H9 (cell line): Measurements from ENCODE around the gene CUL2. TPM values are rescaled to one million over a fixed set of nuclear protein-coding genes. Genes with fewer than 3 reads are reported as not detected.

Experiments
- DNase-seq: peaks from one replicate; pipeline ENCODE4 v3.0.0-alpha.2; 2017
- H2AFZ ChIP-seq: one replicate; pipeline ENCODE4 v1.6.1; 2013; ENCODE audit warnings: mild to moderate bottlenecking, low read length, control low read depth, moderate library complexity
- H2AK5ac ChIP-seq: 2 replicates; pipeline ENCODE4 v1.6.1; 2013; ENCODE audit warnings: low read length, control low read depth, mixed read lengths; ENCODE audit not compliant: insufficient read length
- H2BK120ac ChIP-seq: one replicate; pipeline ENCODE4 v1.6.1; 2013; ENCODE audit warnings: low read depth, mild to moderate bottlenecking, low read length, control low read depth, inconsistent platforms; ENCODE audit not compliant: poor library complexity, severe bottlenecking
- H2BK12ac ChIP-seq: 2 replicates; pipeline ENCODE4 v1.6.1; 2013; ENCODE audit warnings: low read length, control low read depth, mixed read lengths, low read depth; ENCODE audit not compliant: insufficient read length
- H2BK15ac ChIP-seq: 2 replicates; pipeline ENCODE4 v1.6.1; 2013; ENCODE audit warnings: low read depth, low read length, control low read depth
- H2BK20ac ChIP-seq: one replicate; pipeline ENCODE4 v1.6.1; 2013; ENCODE audit warnings: low read depth, mild to moderate bottlenecking, low read length, control low read depth, inconsistent platforms; ENCODE audit not compliant: poor library complexity, severe bottlenecking
- H2BK5ac ChIP-seq: 2 replicates; pipeline ENCODE4 v1.6.1; 2013; ENCODE audit warnings: low read length, control low read depth, mixed read lengths; ENCODE audit not compliant: insufficient read length
- H3K14ac ChIP-seq: 2 replicates; pipeline ENCODE4 v1.6.1; 2013; ENCODE audit warnings: low read length, control low read depth; ENCODE audit not compliant: insufficient read depth
- H3K18ac ChIP-seq: 2 replicates; pipeline ENCODE4 v1.6.1; 2013; ENCODE audit warnings: low read depth, mild to moderate bottlenecking, mixed read lengths, low read length, control low read depth; ENCODE audit not compliant: insufficient read length
- H3K23ac ChIP-seq: 2 replicates; pipeline ENCODE4 v1.6.1; 2013; ENCODE audit warnings: low read length, control low read depth, mixed read lengths, low read depth; ENCODE audit not compliant: insufficient read length
- H3K23me2 ChIP-seq: 2 replicates; pipeline ENCODE4 v1.6.1; 2013; ENCODE audit warnings: low read depth, mild to moderate bottlenecking, mixed read lengths, low read length, control low read depth; ENCODE audit not compliant: insufficient read length, poor library complexity, severe bottlenecking
- H3K27ac ChIP-seq: 2 replicates; pipeline ENCODE4 v1.5.1; 2013; ENCODE audit warnings: low read length, control low read depth, mixed read lengths, low read depth; ENCODE audit not compliant: insufficient read length
- H3K27me3 ChIP-seq: 2 replicates; pipeline ENCODE4 v1.6.1; 2013; ENCODE audit warnings: low read length, control low read depth, inconsistent platforms; ENCODE audit not compliant: insufficient read depth
- H3K4ac ChIP-seq: 2 replicates; pipeline ENCODE4 v1.6.1; 2013; ENCODE audit warnings: low read depth, mild to moderate bottlenecking, control low read depth, inconsistent platforms, low read length, moderate library complexity
- H3K4me1 ChIP-seq: 2 replicates; pipeline ENCODE4 v1.6.1; 2013; ENCODE audit warnings: low read length, control low read depth, inconsistent platforms; ENCODE audit not compliant: insufficient read depth
- H3K4me2 ChIP-seq: 2 replicates; pipeline ENCODE4 v1.6.1; 2013; ENCODE audit warnings: low read length, control low read depth, mixed read lengths; ENCODE audit not compliant: insufficient read length, insufficient read depth
- H3K56ac ChIP-seq: 2 replicates; pipeline ENCODE4 v1.6.1; 2013; ENCODE audit warnings: low read depth, mild to moderate bottlenecking, mixed read lengths, low read length, control low read depth; ENCODE audit not compliant: insufficient read length
- H3K79me1 ChIP-seq: 2 replicates; pipeline ENCODE4 v1.6.1; 2013; ENCODE audit warnings: low read depth, mild to moderate bottlenecking, moderate library complexity, low read length, control low read depth, inconsistent platforms; ENCODE audit not compliant: insufficient read depth, poor library complexity, severe bottlenecking
- H3K79me2 ChIP-seq: 2 replicates; pipeline ENCODE4 v1.6.1; 2013; ENCODE audit warnings: low read length, control low read depth, inconsistent platforms; ENCODE audit not compliant: insufficient read depth
- H3K9ac ChIP-seq: 2 replicates; pipeline ENCODE4 v1.6.1; 2013; ENCODE audit warnings: low read length, control low read depth, mixed read lengths; ENCODE audit not compliant: insufficient read length; ENCODE audit errors: extremely low read depth
- H3K9me3 ChIP-seq: one replicate; pipeline ENCODE4 v1.6.1; 2013; ENCODE audit warnings: low read depth, low read length, inconsistent platforms; ENCODE audit not compliant: control insufficient read depth
- H3T11ph ChIP-seq: one replicate; pipeline ENCODE4 v1.6.1; 2013; ENCODE audit warnings: mild to moderate bottlenecking, low read length, control low read depth, inconsistent platforms
- H4K20me1 ChIP-seq: one replicate; pipeline ENCODE4 v1.6.1; 2013; ENCODE audit not compliant: control insufficient read depth, insufficient read length, insufficient read depth
- H4K5ac ChIP-seq: 2 replicates; pipeline ENCODE4 v1.6.1; 2013; ENCODE audit warnings: low read depth, mild to moderate bottlenecking, mixed read lengths, low read length, control low read depth; ENCODE audit not compliant: insufficient read length
- H4K8ac ChIP-seq: replicated peaks from 2 replicates; pipeline ENCODE4 v1.6.1; 2013; ENCODE audit warnings: low read length, control low read depth, mixed read lengths, low read depth; ENCODE audit not compliant: insufficient read length
- H4K91ac ChIP-seq: 2 replicates; pipeline ENCODE4 v1.6.1; 2013; ENCODE audit warnings: low read depth, mild to moderate bottlenecking, moderate library complexity, mixed read lengths, low read length, control low read depth; ENCODE audit not compliant: insufficient read length
- H3K27ac Mint-ChIP-seq, 3 experiments: 2 replicates in 2 of 3; 3 replicates in 1 of 3; pipeline ENCODE4 v1.8.0; 2020 to 2021; ENCODE audit warnings: mixed read lengths in 3 of 3, mild to moderate bottlenecking in 1 of 3, moderate library complexity in 1 of 3
- H3K27me3 Mint-ChIP-seq: 2 replicates; pipeline ENCODE4 v1.8.0; 2021; ENCODE audit warnings: low read depth, mild to moderate bottlenecking, moderate library complexity, mixed read lengths
- H3K36me3 Mint-ChIP-seq, 3 experiments: 2 replicates in 2 of 3; 3 replicates in 1 of 3; pipeline ENCODE4 v1.8.0; 2020 to 2021; ENCODE audit warnings: low read depth in 3 of 3, mixed read lengths in 3 of 3; ENCODE audit not compliant: insufficient read depth in 1 of 3
- H3K4me1 Mint-ChIP-seq, 2 experiments: 2 replicates each; pipeline ENCODE4 v1.8.0; 2020; ENCODE audit warnings: mixed read lengths in 2 of 2
- H3K4me3 Mint-ChIP-seq, 2 experiments: 2 replicates in 1 of 2; 3 replicates in 1 of 2; pipeline ENCODE4 v1.8.0; 2020 to 2021; ENCODE audit warnings: mild to moderate bottlenecking in 2 of 2, mixed read lengths in 2 of 2, moderate library complexity in 1 of 2
- H3K9me3 Mint-ChIP-seq, 2 experiments: 2 replicates in 1 of 2; 3 replicates in 1 of 2; pipeline ENCODE4 v1.8.0; 2020; ENCODE audit warnings: mild to moderate bottlenecking in 2 of 2, mixed read lengths in 2 of 2, moderate library complexity in 1 of 2
- CTCF ChIP-seq: fragments of 200-600 bp; sonication (generic); conservative IDR thresholded peaks from 3 replicates; pipeline ENCODE4 v1.8.0; 2021; ENCODE audit warnings: antibody characterized with exemption, mild to moderate bottlenecking
- WGBS: extraction: QIAGEN DNeasy Blood & Tissue Kit; methylation state at CpG from one replicate; pipeline ENCODE4 v1.1.7; 2013; ENCODE audit warnings: missing lambda C conversion rate, low lambda C conversion rate, mixed read lengths; ENCODE audit not compliant: insufficient read length; ENCODE audit errors: extremely low coverage; 5-methylcytosine and 5-hydroxymethylcytosine counted together
- total RNA-seq: library from RNA; stranded (reverse); gene quantifications from 2 replicates; pipeline ENCODE4 v1.2.1, GENCODE V29; 2021

Gene CUL2
- total RNA-seq, 1 experiment from 2014 or later: 43.3 TPM

- H3K27ac Mint-ChIP-seq: peak overlapping the region; percentile 2 to 81 (median 16); a peak in 5 of 7 replicates
- Histone ChIP-seq H3K14ac (no peak overlapping the region), H2BK15ac (no peak overlapping the region), H3K27ac (no peak overlapping the region), H2BK20ac (no peak overlapping the region), H3K4me2 (no peak overlapping the region), H3K79me2 (no peaks in the 10 kb centered on the region), H4K8ac (no peak overlapping the region), H3K23me2 (no peaks in the 10 kb centered on the region), H2BK5ac (no peak overlapping the region), H3K79me1 (no peaks in the 10 kb centered on the region), H3K9me3 (no peaks in the 10 kb centered on the region), H4K91ac (no peak overlapping the region), H3K4me1 (peaks cover 3% of the 10 kb centered on the region), H4K5ac (no peak overlapping the region), H3T11ph (no peak overlapping the region), H2AK5ac (no peak overlapping the region), H3K4ac (no peak overlapping the region), H3K27me3 (no peaks in the 10 kb centered on the region), H2BK12ac (no peak overlapping the region), H2BK120ac (no peak overlapping the region), H3K56ac (no peak overlapping the region), H2AFZ (no peak overlapping the region), H3K23ac (no peak overlapping the region), H4K20me1 (no peaks in the 10 kb centered on the region), H3K9ac (no peak overlapping the region), H3K18ac (no peak overlapping the region)
- H3K27me3 Mint-ChIP-seq: no peaks in the 10 kb centered on the region
- H3K9me3 Mint-ChIP-seq: no peaks in the 10 kb centered on the region
- no peak for DNase-seq
- peaks cover 10 to 19% of the 10 kb centered on the region in 2 experiments for H3K4me1 Mint-ChIP-seq
- no peak overlapping the region for H3K4me3 Mint-ChIP-seq
- no peak for TF ChIP-seq CTCF
- H3K36me3 Mint-ChIP-seq: peaks cover 5 to 39% (median 33%) of the 10 kb centered on the region in 3 experiments; a peak in 5 of 7 replicates
- no CpG with 5 or more reads among the region's 1 CpG for WGBS
These were observed 31.5 kb downstream of the CUL2 start for GRCh38 chr10:35058686-35059085.
